HEK293T (cell line): ENCODE results near the gene TBC1D1.

Experiments used
- ARNT ChIP-seq: fragments of 450-650 bp; IDR thresholded peaks from 2 replicates; pipeline ENCODE4 v1.6.1; 2017; ENCODE audit warnings: mild to moderate bottlenecking
- BHLHE40 ChIP-seq: fragments of 450-650 bp; IDR thresholded peaks from 2 replicates; pipeline ENCODE4 v1.6.1; 2016; ENCODE audit warnings: mild to moderate bottlenecking, moderate library complexity, borderline replicate concordance
- CTBP1 ChIP-seq: fragments of 450-650 bp; IDR thresholded peaks from 2 replicates; pipeline ENCODE4 v1.6.1; 2016; ENCODE audit warnings: borderline replicate concordance
- ELF4 ChIP-seq: fragments of 450-650 bp; IDR thresholded peaks from 2 replicates; pipeline ENCODE4 v1.6.1; 2017; ENCODE audit warnings: antibody characterized with exemption
- FOXM1 ChIP-seq: fragments of 450-650 bp; IDR thresholded peaks from 2 replicates; pipeline ENCODE4 v1.6.1; 2017; ENCODE audit warnings: mild to moderate bottlenecking, borderline replicate concordance
- LEF1 ChIP-seq: fragments of 450-650 bp; IDR thresholded peaks from 2 replicates; pipeline ENCODE4 v1.6.1; 2017; ENCODE audit warnings: mild to moderate bottlenecking, borderline replicate concordance
- PKNOX1 ChIP-seq: fragments of 450-650 bp; IDR thresholded peaks from 2 replicates; pipeline ENCODE4 v1.6.1; 2016
- SP1 ChIP-seq: fragments of 450-650 bp; IDR thresholded peaks from 2 replicates; pipeline ENCODE4 v1.6.1; 2017
- ZNF384 ChIP-seq: fragments of 450-650 bp; IDR thresholded peaks from 2 replicates; pipeline ENCODE4 v1.6.1; 2016

GRCh38 chr4:38167973-38168372, 277.1 kb downstream of the TBC1D1 start:
- no peak for TF ChIP-seq FOXM1
- TF ChIP-seq PKNOX1: no peak
- no peak for TF ChIP-seq ARNT
- no peak for TF ChIP-seq SP1
- TF ChIP-seq ELF4: no peak
- TF ChIP-seq LEF1: no peak
- no peak for TF ChIP-seq ZNF384
- TF ChIP-seq BHLHE40: no peak
- TF ChIP-seq CTBP1: no peak
